ENCODE results near the gene GRB10. TPM values are rescaled to one million over a fixed set of nuclear protein-coding genes. Genes with fewer than 3 reads are reported as not detected.
A peak's percentile ranks its signal among the peaks of the same experiment; 100 is the strongest.

The GRB10 gene
- total and polyA plus RNA-seq, 11 donors, result 14.7 to 38.2 (median 28.0) TPM

GRCh38 chr7:50621206-50621605, 161.5 kb downstream of the GRB10 start:
- Histone ChIP-seq H3K4me3 (no peak overlapping the region), H3K27me3 (no peaks in the 10 kb centered on the region), H3K27ac (peak overlapping the region in 7 of 12 donors; percentile 33 to 83 (median 72)), H3K4me1 (peaks cover 0 to 43% (median 19%) of the 10 kb centered on the region in 12 donors), H3K36me3 (peaks cover 0 to 49% (median 30%) of the 10 kb centered on the region in 9 donors), H3K9me3 (no peaks in the 10 kb centered on the region)
- TF ChIP-seq CTCF (IDR thresholded peaks at IDR 0.05), result no peak
- TF ChIP-seq POLR2A (IDR thresholded peaks at IDR 0.05), result no peak
- intact Hi-C loops (cut with DNase I), result loop anchor here in 1 of 10 donors (5.0 kb wide), 2 partner anchors 154 to 171 kb away; no protein-coding TSS in a partner anchor
- ATAC-seq (peak in 1 of 4 donors; percentile 14), DNase-seq (no peak)
- 64 to 73% (median 68%) methylated on average over 8 of the region's 8 CpGs for WGBS, 4 donors

- H3K27ac ChIP-seq, result peak overlapping the region in 3 of 12 donors; percentile 22 to 69 (median 33)
- intact Hi-C loops (cut with DNase I), result loop anchor here in 1 of 10 donors (5.0 kb wide), 2 partner anchors 153 to 172 kb away; no protein-coding TSS in a partner anchor
- no peaks in the 10 kb centered on the region for H3K9me3 ChIP-seq
- H3K36me3 ChIP-seq, result peaks cover 0 to 49% (median 30%) of the 10 kb centered on the region in 9 donors
- no peaks in the 10 kb centered on the region for H3K27me3 ChIP-seq
- peaks cover 0 to 36% (median 19%) of the 10 kb centered on the region in 12 donors for H3K4me1 ChIP-seq
- TF ChIP-seq CTCF (IDR thresholded peaks at IDR 0.05) (no peak), POLR2A (IDR thresholded peaks at IDR 0.05) (no peak)
- DNase-seq (no peak), ATAC-seq (no peak)
- no peak overlapping the region for H3K4me3 ChIP-seq
- WGBS, 4 donors, result 50 to 69% (median 61%) methylated on average over 11 of the region's 11 CpGs
These were observed 162.3 kb downstream of the GRB10 start for GRCh38 chr7:50620433-50620832.

GRCh38 chr7:50619684-50620083, 163.0 kb downstream of the GRB10 start:
- DNase-seq (no peak), ATAC-seq (no peak)
- intact Hi-C loops (cut with DNase I), result loop anchor here (5.0 to 10.0 kb wide), 8 partner anchors 55 to 535 kb away; no protein-coding TSS in a partner anchor
- no peak overlapping the region for H3K4me3 ChIP-seq
- TF ChIP-seq POLR2A (IDR thresholded peaks at IDR 0.05) (no peak), CTCF (IDR thresholded peaks at IDR 0.05) (no peak)
- H3K27ac ChIP-seq, result no peak overlapping the region
- H3K4me1 ChIP-seq, result peaks cover 0 to 36% (median 20%) of the 10 kb centered on the region in 12 donors
- H3K9me3 ChIP-seq, result no peaks in the 10 kb centered on the region
- WGBS, 4 donors, result 90 to 95% (median 91%) methylated on average over 14 of the region's 14 CpGs
- H3K36me3 ChIP-seq, result peaks cover 0 to 51% (median 32%) of the 10 kb centered on the region in 9 donors
- H3K27me3 ChIP-seq, result no peaks in the 10 kb centered on the region

- 79 to 91% (median 82%) methylated on average over 5 of the region's 5 CpGs for WGBS, 4 donors
- intact Hi-C loops (cut with DNase I), result loop anchor here (5.0 to 10.0 kb wide), 6 partner anchors 57 to 537 kb away; no protein-coding TSS in a partner anchor
- H3K27ac ChIP-seq, result no peak overlapping the region
These were observed 164.4 kb downstream of the GRB10 start for GRCh38 chr7:50618281-50618680.

More at GRCh38 chr7:50618281-50618680, 164.4 kb downstream of the GRB10 start:
- Histone ChIP-seq H3K36me3 (peaks cover 0 to 63% (median 46%) of the 10 kb centered on the region in 9 donors), H3K4me3 (no peak overlapping the region), H3K27me3 (no peaks in the 10 kb centered on the region), H3K9me3 (no peaks in the 10 kb centered on the region), H3K4me1 (peaks cover 0 to 28% (median 18%) of the 10 kb centered on the region in 12 donors)
- no peak for ATAC-seq
- TF ChIP-seq CTCF (IDR thresholded peaks at IDR 0.05) (no peak), POLR2A (IDR thresholded peaks at IDR 0.05) (no peak)
- DNase-seq, result no peak
